ENCODE measurements around the gene PCSK4. TPM values are rescaled to one million over a fixed set of nuclear protein-coding genes. Genes with fewer than 3 reads are reported as not detected.
"Not testable (repeated sequence)": the region's sequence is repeated elsewhere in the genome, so short reads cannot be mapped to it uniquely, and the experiment has no call there.

The PCSK4 gene
- total RNA-seq, 1 experiment from 2014 or later: 6.4 TPM

DNA sequence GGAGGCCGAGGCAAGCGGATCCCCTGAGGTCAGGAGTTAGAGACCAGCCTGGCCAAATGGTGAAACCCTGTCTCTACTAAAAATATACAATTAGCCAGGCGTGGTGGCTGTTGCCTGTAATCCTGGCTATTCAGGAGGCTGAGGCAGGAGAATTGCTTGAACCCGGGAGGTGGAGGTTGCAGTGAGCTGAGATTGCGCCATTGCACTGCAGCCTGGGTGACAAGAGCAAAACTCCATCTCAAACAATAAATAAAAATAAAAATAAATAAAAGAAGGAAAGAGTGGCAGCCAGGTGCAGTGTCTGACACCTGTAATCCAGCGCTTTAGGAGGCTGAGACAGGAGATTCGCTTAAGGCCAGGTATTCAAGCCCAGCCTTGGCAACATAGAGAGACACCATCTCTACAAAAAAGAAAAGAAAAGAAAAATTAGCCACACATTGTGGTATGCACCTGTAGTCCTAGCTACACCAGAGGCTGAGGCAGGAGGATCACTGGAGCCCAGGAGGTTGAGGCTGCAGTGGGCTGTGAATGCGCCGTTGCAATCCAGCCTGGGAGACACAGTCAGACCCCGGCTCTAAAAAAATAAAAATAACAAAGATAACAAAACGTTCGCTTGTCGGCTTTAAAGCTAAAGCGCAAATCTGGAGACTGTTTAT lies 12.4 kb upstream of the PCSK4 start:
- CTCF ChIA-PET: no interaction called here

DNA sequence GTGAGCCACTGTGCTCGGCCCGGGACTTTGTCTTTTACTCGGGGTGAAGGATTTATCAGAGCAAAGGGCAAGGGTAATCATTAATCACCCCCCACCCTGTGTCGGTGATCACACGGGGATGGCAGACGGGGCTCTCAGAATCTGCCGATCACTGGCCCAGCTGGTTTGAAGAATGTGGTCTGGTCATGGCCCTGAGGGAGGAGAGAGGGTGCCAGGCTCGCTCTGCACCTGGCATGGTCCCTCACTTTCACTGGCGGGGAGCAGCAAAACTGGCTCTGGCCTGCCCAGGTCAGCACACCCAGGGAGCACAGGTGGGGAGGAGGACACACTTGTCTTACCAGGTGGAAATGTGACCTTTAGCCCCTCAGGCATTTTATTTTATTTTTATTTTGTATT lies 11.0 kb upstream of the PCSK4 start:
- no TSS peak for BruUV-seq (replicated peaks)
- no peak overlapping the region for H3K4me3 ChIP-seq (ENCODE audit: low read depth, low read length)
- intact Hi-C loops (cut with micrococcal nuclease; ENCODE audit: unreplicated experiment): no loop called here
- H3K4me1 ChIP-seq: peaks cover 26% of the 10 kb centered on the region
- ChIA-PET CTCF (interaction anchor here (1.7 kb wide), 1 partner anchor 11 kb away, joined by 4 read pairs; no protein-coding TSS in a partner anchor), POLR2A (no interaction called here)
- no peaks in the 10 kb centered on the region; the same call in 1 of the 2 replicates for H3K36me3 ChIP-seq (ENCODE audit: control insufficient read depth, insufficient read depth, low read length)
- H3K27me3 ChIP-seq (replicated peaks; ENCODE audit: control insufficient read depth, insufficient read depth, low read length): no peaks in the 10 kb centered on the region
- H3K27ac Mint-ChIP-seq (ENCODE audit: unreplicated experiment): peak overlapping the region; percentile 53
- H3K9me3 Mint-ChIP-seq (ENCODE audit: unreplicated experiment): no peaks in the 10 kb centered on the region
- peak overlapping the region; percentile 22 for H3K4me3 Mint-ChIP-seq (ENCODE audit: unreplicated experiment)
- no peaks in the 10 kb centered on the region for H3K27me3 Mint-ChIP-seq (ENCODE audit: insufficient read depth, unreplicated experiment)
- H3K4me1 Mint-ChIP-seq (ENCODE audit: low read depth, unreplicated experiment): peaks cover 3% of the 10 kb centered on the region
- TF ChIP-seq, protein P1, sequence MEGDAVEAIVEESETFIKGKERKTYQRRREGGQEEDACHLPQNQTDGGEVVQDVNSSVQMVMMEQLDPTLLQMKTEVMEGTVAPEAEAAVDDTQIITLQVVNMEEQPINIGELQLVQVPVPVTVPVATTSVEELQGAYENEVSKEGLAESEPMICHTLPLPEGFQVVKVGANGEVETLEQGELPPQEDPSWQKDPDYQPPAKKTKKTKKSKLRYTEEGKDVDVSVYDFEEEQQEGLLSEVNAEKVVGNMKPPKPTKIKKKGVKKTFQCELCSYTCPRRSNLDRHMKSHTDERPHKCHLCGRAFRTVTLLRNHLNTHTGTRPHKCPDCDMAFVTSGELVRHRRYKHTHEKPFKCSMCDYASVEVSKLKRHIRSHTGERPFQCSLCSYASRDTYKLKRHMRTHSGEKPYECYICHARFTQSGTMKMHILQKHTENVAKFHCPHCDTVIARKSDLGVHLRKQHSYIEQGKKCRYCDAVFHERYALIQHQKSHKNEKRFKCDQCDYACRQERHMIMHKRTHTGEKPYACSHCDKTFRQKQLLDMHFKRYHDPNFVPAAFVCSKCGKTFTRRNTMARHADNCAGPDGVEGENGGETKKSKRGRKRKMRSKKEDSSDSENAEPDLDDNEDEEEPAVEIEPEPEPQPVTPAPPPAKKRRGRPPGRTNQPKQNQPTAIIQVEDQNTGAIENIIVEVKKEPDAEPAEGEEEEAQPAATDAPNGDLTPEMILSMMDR (IDR thresholded peaks at IDR 0.05; ENCODE audit: insufficient read depth in 1 of 2, low read depth in 1 of 2, low read length in 1 of 2, severe bottlenecking in 1 of 2, unreplicated experiment in 1 of 2): no peak
- peak; percentile 52 to 72 for DNase-seq
- H3K9me3 ChIP-seq: peaks cover 6% of the 10 kb centered on the region; the same call in 1 of the 2 replicates
- H3K36me3 Mint-ChIP-seq (ENCODE audit: insufficient read depth, unreplicated experiment): peaks cover 44% of the 10 kb centered on the region

More for the DNA sequence above, 12.4 kb upstream of the PCSK4 start:
- peaks cover 6% of the 10 kb centered on the region; the same call in 1 of the 2 replicates for H3K9me3 ChIP-seq
- intact Hi-C loops (cut with micrococcal nuclease; ENCODE audit: unreplicated experiment): no loop called here
- POLR2A ChIA-PET: no interaction called here
- TF ChIP-seq, protein P1 (IDR thresholded peaks at IDR 0.05; ENCODE audit: insufficient read depth in 1 of 2, low read depth in 1 of 2, low read length in 1 of 2, severe bottlenecking in 1 of 2, unreplicated experiment in 1 of 2): no peak
- H3K9me3 Mint-ChIP-seq (ENCODE audit: unreplicated experiment): no peaks in the 10 kb centered on the region
- H3K36me3 ChIP-seq (ENCODE audit: control insufficient read depth, insufficient read depth, low read length): no peaks in the 10 kb centered on the region; the same call in 1 of the 2 replicates
- peaks cover 6% of the 10 kb centered on the region for H3K4me1 Mint-ChIP-seq (ENCODE audit: low read depth, unreplicated experiment)
- H3K4me3 Mint-ChIP-seq (ENCODE audit: unreplicated experiment): no peak overlapping the region
- H3K36me3 Mint-ChIP-seq (ENCODE audit: insufficient read depth, unreplicated experiment): peaks cover 52% of the 10 kb centered on the region
- no peaks in the 10 kb centered on the region for H3K27me3 ChIP-seq (replicated peaks; ENCODE audit: control insufficient read depth, insufficient read depth, low read length)
- H3K4me3 ChIP-seq (ENCODE audit: low read depth, low read length): no peak overlapping the region
- DNase-seq: no peak
- H3K4me1 ChIP-seq: peaks cover 20% of the 10 kb centered on the region
- H3K27ac Mint-ChIP-seq (ENCODE audit: unreplicated experiment): no peak overlapping the region
- no peaks in the 10 kb centered on the region for H3K27me3 Mint-ChIP-seq (ENCODE audit: insufficient read depth, unreplicated experiment)
- BruUV-seq (replicated peaks): no TSS peak

DNA sequence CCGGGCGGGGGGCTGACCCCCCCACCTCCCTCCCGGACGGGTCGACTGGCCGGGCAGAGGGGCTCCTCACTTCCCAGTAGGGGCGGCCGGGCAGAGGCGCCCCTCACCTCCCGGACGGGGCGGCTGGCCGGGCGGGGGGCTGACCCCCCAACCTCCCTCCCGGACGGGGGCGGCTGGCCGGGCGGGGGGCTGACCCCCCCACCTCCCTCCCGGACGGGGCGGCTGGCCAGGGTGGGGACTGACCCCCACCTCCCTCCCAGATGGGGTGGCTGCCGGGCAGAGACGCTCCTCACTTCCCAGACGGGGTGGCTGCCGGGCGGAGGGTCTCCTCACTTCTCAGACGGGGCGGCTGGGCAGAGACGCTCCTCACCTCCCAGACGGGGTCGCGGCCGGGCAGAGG lies 9.1 kb upstream of the PCSK4 start:
- H3K4me1 Mint-ChIP-seq (ENCODE audit: low read depth, unreplicated experiment); H3K27me3 Mint-ChIP-seq (ENCODE audit: insufficient read depth, unreplicated experiment); H3K27me3 ChIP-seq (replicated peaks; ENCODE audit: control insufficient read depth, insufficient read depth, low read length); H3K27ac Mint-ChIP-seq (ENCODE audit: unreplicated experiment); H3K9me3 ChIP-seq; H3K4me3 Mint-ChIP-seq (ENCODE audit: unreplicated experiment); H3K36me3 ChIP-seq (ENCODE audit: control insufficient read depth, insufficient read depth, low read length); DNase-seq; BruUV-seq (replicated peaks); intact Hi-C loops (cut with micrococcal nuclease; ENCODE audit: unreplicated experiment); H3K9me3 Mint-ChIP-seq (ENCODE audit: unreplicated experiment); POLR2A ChIA-PET; H3K4me3 ChIP-seq (ENCODE audit: low read depth, low read length); CTCF ChIA-PET: not testable (repeated sequence)
- H3K36me3 Mint-ChIP-seq (ENCODE audit: insufficient read depth, unreplicated experiment): peaks cover 30% of the 10 kb centered on the region
- peaks cover 31% of the 10 kb centered on the region for H3K4me1 ChIP-seq
